ENCODE results near the gene COX6B2.

Gene COX6B2

GRCh38 chr19:55362174-55362989, 7.9 kb upstream of the COX6B2 start:
- Histone ChIP-seq H3K4me3 (no peak overlapping the region), H3K9me3 (no peaks in the 10 kb centered on the region), H3K36me3 (replicated peaks) (no peaks in the 10 kb centered on the region), H3K4me1 (no peaks in the 10 kb centered on the region), H3K27me3 (ENCODE audit: low read depth) (peaks cover 1% of the 10 kb centered on the region; the same call in 1 of the 2 replicates)
- no peak for DNase-seq (ENCODE audit: low spot score in 2 of 2)
- in situ Hi-C loops (cut with MboI; ENCODE audit: low sequenced_read_pairs): no loop called here

- Histone ChIP-seq H3K4me3 (no peak overlapping the region), H3K27me3 (ENCODE audit: low read depth) (peaks cover 13% of the 10 kb centered on the region), H3K36me3 (replicated peaks) (no peaks in the 10 kb centered on the region), H3K4me1 (no peaks in the 10 kb centered on the region), H3K9me3 (no peaks in the 10 kb centered on the region)
- in situ Hi-C loops (cut with MboI; ENCODE audit: low sequenced_read_pairs): no loop called here
- DNase-seq (ENCODE audit: low spot score in 2 of 2): no peak
Measured at GRCh38 chr19:55360902-55361301, 6.4 kb upstream of the COX6B2 start.

GRCh38 chr19:55358943-55359908, 4.7 kb upstream of the COX6B2 start:
- H3K4me1 ChIP-seq: no peaks in the 10 kb centered on the region
- no peak overlapping the region for H3K4me3 ChIP-seq
- in situ Hi-C loops (cut with MboI; ENCODE audit: low sequenced_read_pairs): no loop called here
- no peak for DNase-seq (ENCODE audit: low spot score in 2 of 2)
- peaks cover 25% of the 10 kb centered on the region for H3K27me3 ChIP-seq (ENCODE audit: low read depth)
- no peaks in the 10 kb centered on the region for H3K9me3 ChIP-seq
- H3K36me3 ChIP-seq (replicated peaks): no peaks in the 10 kb centered on the region

GRCh38 chr19:55358493-55358892, 4.0 kb upstream of the COX6B2 start:
- Histone ChIP-seq H3K36me3 (replicated peaks) (no peaks in the 10 kb centered on the region), H3K9me3 (no peaks in the 10 kb centered on the region), H3K4me1 (peaks cover 2% of the 10 kb centered on the region; the same call in 1 of the 2 replicates), H3K4me3 (no peak overlapping the region), H3K27me3 (ENCODE audit: low read depth) (peaks cover 30% of the 10 kb centered on the region)
- in situ Hi-C loops (cut with MboI; ENCODE audit: low sequenced_read_pairs): no loop called here
- DNase-seq (ENCODE audit: low spot score in 2 of 2): no peak

- in situ Hi-C loops (cut with MboI; ENCODE audit: low sequenced_read_pairs): no loop called here
- H3K9me3 ChIP-seq: no peaks in the 10 kb centered on the region
Measured at GRCh38 chr19:55355213-55355821, 798 bp upstream of the COX6B2 start.

GRCh38 chr19:55353803-55354697, 469 bp downstream of the COX6B2 start:
- H3K9me3 ChIP-seq: no peaks in the 10 kb centered on the region
- H3K4me3 ChIP-seq: peak overlapping the region; percentile 50
- peaks cover 13% of the 10 kb centered on the region for H3K4me1 ChIP-seq
- DNase-seq (ENCODE audit: low spot score in 2 of 2): peak; percentile 63 to 88
- peaks cover 46% of the 10 kb centered on the region for H3K27me3 ChIP-seq (ENCODE audit: low read depth)
- in situ Hi-C loops (cut with MboI; ENCODE audit: low sequenced_read_pairs): no loop called here
- H3K36me3 ChIP-seq (replicated peaks): no peaks in the 10 kb centered on the region

More at GRCh38 chr19:55355213-55355821, 798 bp upstream of the COX6B2 start:
- Histone ChIP-seq H3K36me3 (replicated peaks) (no peaks in the 10 kb centered on the region), H3K27me3 (ENCODE audit: low read depth) (peaks cover 46% of the 10 kb centered on the region), H3K4me3 (no peak overlapping the region), H3K4me1 (peaks cover 6% of the 10 kb centered on the region; the same call in 1 of the 2 replicates)
- no peak for DNase-seq (ENCODE audit: low spot score in 2 of 2)

- H3K36me3 ChIP-seq (replicated peaks): no peaks in the 10 kb centered on the region
- peaks cover 18% of the 10 kb centered on the region for H3K4me1 ChIP-seq
- H3K9me3 ChIP-seq: no peaks in the 10 kb centered on the region
- DNase-seq (ENCODE audit: low spot score in 2 of 2): no peak
- peaks cover 46% of the 10 kb centered on the region for H3K27me3 ChIP-seq (ENCODE audit: low read depth)
- in situ Hi-C loops (cut with MboI; ENCODE audit: low sequenced_read_pairs): no loop called here
- peak overlapping the region; percentile 50 for H3K4me3 ChIP-seq
Measured at GRCh38 chr19:55353356-55353802, 1.1 kb downstream of the COX6B2 start.

GRCh38 chr19:55352549-55353145, 1.9 kb downstream of the COX6B2 start:
- H3K4me1 ChIP-seq: peaks cover 25% of the 10 kb centered on the region
- H3K4me3 ChIP-seq: 0 out of 2 replicates have a peak overlapping the region, but pooled peaks have one; percentile 50
- no peak for DNase-seq (ENCODE audit: low spot score in 2 of 2)
- H3K36me3 ChIP-seq (replicated peaks): peaks cover 3% of the 10 kb centered on the region
- no peaks in the 10 kb centered on the region for H3K9me3 ChIP-seq
- peaks cover 46% of the 10 kb centered on the region for H3K27me3 ChIP-seq (ENCODE audit: low read depth)
- in situ Hi-C loops (cut with MboI; ENCODE audit: low sequenced_read_pairs): no loop called here

GRCh38 chr19:55352040-55352439, 2.5 kb downstream of the COX6B2 start:
- in situ Hi-C loops (cut with MboI; ENCODE audit: low sequenced_read_pairs): no loop called here
- H3K36me3 ChIP-seq (replicated peaks): peaks cover 10% of the 10 kb centered on the region
- no peaks in the 10 kb centered on the region for H3K9me3 ChIP-seq
- H3K4me1 ChIP-seq: peaks cover 26% of the 10 kb centered on the region
- H3K4me3 ChIP-seq: no peak overlapping the region
- DNase-seq (ENCODE audit: low spot score in 2 of 2): no peak
- peaks cover 41% of the 10 kb centered on the region for H3K27me3 ChIP-seq (ENCODE audit: low read depth)

- in situ Hi-C loops (cut with MboI; ENCODE audit: low sequenced_read_pairs): no loop called here
- H3K4me3 ChIP-seq: no peak overlapping the region
- peaks cover 31% of the 10 kb centered on the region for H3K27me3 ChIP-seq (ENCODE audit: low read depth)
- H3K9me3 ChIP-seq: no peaks in the 10 kb centered on the region
- no peak for DNase-seq (ENCODE audit: low spot score in 2 of 2)
- peaks cover 20% of the 10 kb centered on the region for H3K36me3 ChIP-seq (replicated peaks)
- H3K4me1 ChIP-seq: peaks cover 26% of the 10 kb centered on the region
Measured at GRCh38 chr19:55350620-55351315, 3.8 kb downstream of the COX6B2 start.

- DNase-seq (ENCODE audit: low spot score in 2 of 2): peak; percentile 39 to 88
- Histone ChIP-seq H3K36me3 (replicated peaks) (peaks cover 35% of the 10 kb centered on the region), H3K27me3 (ENCODE audit: low read depth) (peaks cover 16% of the 10 kb centered on the region), H3K4me3 (no peak overlapping the region), H3K9me3 (no peaks in the 10 kb centered on the region), H3K4me1 (peaks cover 24% of the 10 kb centered on the region)
- in situ Hi-C loops (cut with MboI; ENCODE audit: low sequenced_read_pairs): no loop called here
Measured at GRCh38 chr19:55348317-55349034, 6.0 kb downstream of the COX6B2 start.

Measured in HAP-1 (cell line).